ENCODE results near the gene ATP13A3. TPM values are rescaled to one million over a fixed set of nuclear protein-coding genes. Genes with fewer than 3 reads are reported as not detected.

Gene ATP13A3
- total and polyA plus RNA-seq, 4 donors = 26.6 to 166 (median 75.5) TPM

DNA sequence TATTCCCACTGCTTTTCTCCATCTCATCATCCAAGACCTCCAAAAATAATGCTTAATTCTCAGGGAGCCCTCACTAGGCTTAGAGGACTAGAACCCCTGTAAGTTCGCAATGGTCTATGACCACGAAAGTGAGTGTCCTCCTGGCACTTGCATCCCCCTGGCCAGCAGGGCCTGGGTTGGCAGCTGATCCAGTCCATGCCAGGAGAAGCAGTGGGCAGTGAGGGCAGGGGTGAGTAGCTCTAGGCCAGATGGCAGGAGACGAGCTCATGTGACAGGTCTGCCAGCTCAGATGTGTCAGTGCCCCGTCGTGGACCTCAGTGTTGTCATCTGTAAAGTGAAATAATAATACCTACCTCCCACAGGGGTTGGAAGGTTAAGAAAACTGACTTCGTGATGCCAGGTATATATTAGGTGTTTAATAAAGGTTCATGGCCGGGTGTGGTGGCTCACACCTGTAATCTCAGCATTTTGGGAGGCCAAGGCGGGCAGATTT is 98.8 kb downstream of the ATP13A3 start:
- no peak overlapping the region for H3K27ac ChIP-seq (ENCODE audit: low read depth in 1 of 2, low read length in 1 of 2)
- no peaks in the 10 kb centered on the region for H3K27me3 ChIP-seq (ENCODE audit: control insufficient read depth in 3 of 3, insufficient read depth in 3 of 3, low read length in 2 of 3)
- DNase-seq = no peak

DNA sequence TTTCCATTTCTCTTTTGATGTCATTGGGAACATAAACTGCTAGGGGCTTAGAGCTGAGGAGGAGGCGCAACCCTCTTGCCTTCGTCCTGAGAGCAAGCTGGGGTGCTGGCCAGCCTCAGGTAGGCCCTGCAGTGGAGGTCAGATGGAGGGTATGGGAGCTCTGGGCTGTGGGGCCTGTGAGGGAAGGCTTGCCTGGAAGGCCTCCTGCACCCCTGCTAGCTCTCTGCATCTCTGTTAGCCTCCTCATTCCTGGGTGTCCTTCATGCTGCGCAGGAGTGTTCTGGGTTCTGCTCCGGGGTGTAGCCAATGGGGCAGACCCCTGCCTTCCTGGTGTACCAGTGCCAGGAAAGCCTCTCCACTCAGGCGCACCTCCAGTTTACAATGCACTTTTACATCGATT is 99.5 kb downstream of the ATP13A3 start:
- H3K36me3 ChIP-seq (ENCODE audit: control insufficient read depth in 4 of 4, insufficient read depth in 4 of 4, low read length in 4 of 4) = no peaks in the 10 kb centered on the region
- no peaks in the 10 kb centered on the region for H3K4me1 ChIP-seq (ENCODE audit: control insufficient read depth in 5 of 5, insufficient read depth in 5 of 5, low read length in 5 of 5)
- no peak overlapping the region for H3K9ac ChIP-seq (ENCODE audit: insufficient read depth in 1 of 2, low read length in 2 of 2)
- no peak for TF ChIP-seq CTCF (IDR thresholded peaks at IDR 0.05; ENCODE audit: control extremely low read depth, extremely low read depth)
- peaks cover 0 to 5% (median 0%) of the 10 kb centered on the region in 4 donors for H3K9me3 ChIP-seq (ENCODE audit: control insufficient read depth in 4 of 4, insufficient read depth in 3 of 4, low read length in 3 of 4)
- H3K27me3 ChIP-seq (ENCODE audit: control insufficient read depth in 3 of 3, insufficient read depth in 3 of 3, low read length in 2 of 3) = no peaks in the 10 kb centered on the region
- ATAC-seq (ENCODE audit: insufficient read depth, low FRiP score) = no peak
- WGBS, 2 donors = 88 to 98% methylated on average over 6 of the region's 6 CpGs
- DNase-seq = no peak
- H3K27ac ChIP-seq (ENCODE audit: low read depth in 1 of 2, low read length in 1 of 2) = no peak overlapping the region
- no peak overlapping the region for H3K4me3 ChIP-seq

More for the DNA sequence above, 98.8 kb downstream of the ATP13A3 start:
- Histone ChIP-seq H3K4me3 (no peak overlapping the region), H3K9me3 (ENCODE audit: control insufficient read depth in 4 of 4, insufficient read depth in 3 of 4, low read length in 3 of 4) (peaks cover 0 to 5% (median 0%) of the 10 kb centered on the region in 4 donors), H3K4me1 (ENCODE audit: control insufficient read depth in 5 of 5, insufficient read depth in 5 of 5, low read length in 5 of 5) (no peaks in the 10 kb centered on the region), H3K36me3 (ENCODE audit: control insufficient read depth in 4 of 4, insufficient read depth in 4 of 4, low read length in 4 of 4) (no peaks in the 10 kb centered on the region), H3K9ac (ENCODE audit: insufficient read depth in 1 of 2, low read length in 2 of 2) (no peak overlapping the region)
- TF ChIP-seq CTCF (IDR thresholded peaks at IDR 0.05; ENCODE audit: control extremely low read depth, extremely low read depth) = no peak
- 94 to 96% methylated on average over 8 of the region's 8 CpGs for WGBS, 2 donors
- no peak for ATAC-seq (ENCODE audit: insufficient read depth, low FRiP score)

DNA sequence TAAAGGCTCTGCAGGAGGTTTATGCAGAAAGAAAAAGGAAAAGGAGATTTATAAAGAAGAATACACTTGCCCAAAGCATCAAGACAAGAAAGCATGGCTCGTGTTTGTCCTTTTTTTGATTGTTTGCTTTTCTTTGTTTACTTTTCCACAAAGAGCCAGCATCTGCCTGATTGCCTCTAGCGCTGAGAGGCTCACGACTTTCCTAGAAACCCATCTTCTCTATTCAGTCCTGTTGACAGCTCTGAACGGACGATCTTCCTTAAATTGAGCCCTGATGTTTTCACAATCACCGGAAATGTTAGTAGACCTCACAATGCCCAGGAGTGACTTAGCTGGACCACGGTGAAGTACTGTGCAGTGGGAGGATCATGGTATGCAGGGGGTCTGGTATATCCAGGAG is 100.2 kb downstream of the ATP13A3 start:
- Histone ChIP-seq H3K4me1 (ENCODE audit: control insufficient read depth in 5 of 5, insufficient read depth in 5 of 5, low read length in 5 of 5) (no peaks in the 10 kb centered on the region), H3K27me3 (ENCODE audit: control insufficient read depth in 3 of 3, insufficient read depth in 3 of 3, low read length in 2 of 3) (no peaks in the 10 kb centered on the region), H3K36me3 (ENCODE audit: control insufficient read depth in 4 of 4, insufficient read depth in 4 of 4, low read length in 4 of 4) (no peaks in the 10 kb centered on the region), H3K27ac (ENCODE audit: low read depth in 1 of 2, low read length in 1 of 2) (no peak overlapping the region), H3K9me3 (ENCODE audit: control insufficient read depth in 4 of 4, insufficient read depth in 3 of 4, low read length in 3 of 4) (peaks cover 0 to 5% (median 0%) of the 10 kb centered on the region in 4 donors), H3K4me3 (no peak overlapping the region), H3K9ac (ENCODE audit: insufficient read depth in 1 of 2, low read length in 2 of 2) (no peak overlapping the region)
- ATAC-seq (ENCODE audit: insufficient read depth, low FRiP score) = no peak
- no peak for DNase-seq
- TF ChIP-seq CTCF (IDR thresholded peaks at IDR 0.05; ENCODE audit: control extremely low read depth, extremely low read depth) = no peak
- WGBS, 2 donors = 49 to 56% methylated on average over 7 of the region's 7 CpGs

DNA sequence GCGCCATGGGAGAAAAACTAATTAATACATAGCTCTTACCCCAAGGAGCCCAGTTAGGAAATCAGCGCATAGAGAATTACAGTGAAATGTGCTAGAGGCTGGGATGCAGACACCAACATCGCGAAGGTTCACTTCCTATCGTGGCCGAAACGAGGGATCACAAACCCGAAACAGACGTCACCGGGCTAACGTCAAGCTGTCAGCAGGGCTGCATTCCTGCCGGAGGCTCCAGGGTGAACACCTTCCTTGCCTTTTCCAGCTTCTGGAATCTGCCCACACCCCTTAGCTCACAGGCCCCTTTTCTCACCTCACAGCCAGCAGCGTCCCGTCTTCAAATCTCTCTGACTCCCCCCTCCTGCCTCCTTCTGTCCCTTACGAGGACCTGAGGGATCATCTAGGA is 100.7 kb downstream of the ATP13A3 start:
- peaks cover 0 to 2% (median 0%) of the 10 kb centered on the region in 3 donors for H3K27me3 ChIP-seq (ENCODE audit: control insufficient read depth in 3 of 3, insufficient read depth in 3 of 3, low read length in 2 of 3)
- ATAC-seq (ENCODE audit: insufficient read depth, low FRiP score) = no peak
- no peak for DNase-seq
- no peaks in the 10 kb centered on the region for H3K4me1 ChIP-seq (ENCODE audit: control insufficient read depth in 5 of 5, insufficient read depth in 5 of 5, low read length in 5 of 5)
- 77 to 90% methylated on average over 15 of the region's 15 CpGs for WGBS, 2 donors
- H3K9me3 ChIP-seq (ENCODE audit: control insufficient read depth in 4 of 4, insufficient read depth in 3 of 4, low read length in 3 of 4) = peaks cover 0 to 4% (median 0%) of the 10 kb centered on the region in 4 donors
- no peak overlapping the region for H3K9ac ChIP-seq (ENCODE audit: insufficient read depth in 1 of 2, low read length in 2 of 2)
- no peaks in the 10 kb centered on the region for H3K36me3 ChIP-seq (ENCODE audit: control insufficient read depth in 4 of 4, insufficient read depth in 4 of 4, low read length in 4 of 4)
- no peak for TF ChIP-seq CTCF (IDR thresholded peaks at IDR 0.05; ENCODE audit: control extremely low read depth, extremely low read depth)
- no peak overlapping the region for H3K4me3 ChIP-seq
- no peak overlapping the region for H3K27ac ChIP-seq (ENCODE audit: low read depth in 1 of 2, low read length in 1 of 2)

Data from lung (tissue), 12 donors.